SK-N-SH (cell line): ENCODE results near the gene ELAC2. TPM values are rescaled to one million over a fixed set of nuclear protein-coding genes. Genes with fewer than 3 reads are reported as not detected.

Source experiments
- CTCF ChIA-PET: fragments of 300-600, 350-600 bp; formaldehyde crosslinking; extraction: SDS; loops from one replicate; lab custom pipeline; 2021; lab: Yijun Ruan, JAX
- POLR2A ChIA-PET: fragments of 350-600 bp; sonication (Branson Sonifier 250); formaldehyde crosslinking; extraction: SDS; loops from one replicate; lab custom pipeline; 2020; ENCODE audit warnings: antibody characterized with exemption, inconsistent platforms; lab: Yijun Ruan, JAX
- DNase-seq: peaks from one replicate; pipeline ENCODE4 v3.0.0; 2012
- H2AFZ ChIP-seq: fragments of 200-600 bp; sonication (generic); 2 replicates; pipeline ENCODE4 v1.8.1; 2016; ENCODE audit warnings: antibody characterized with exemption, mild to moderate bottlenecking, low read depth
- H3F3A ChIP-seq: fragments of 200-600 bp; sonication (generic); replicated peaks from 2 replicates; pipeline ENCODE3; 2016; ENCODE audit warnings: antibody characterized with exemption, mild to moderate bottlenecking; ENCODE audit not compliant: insufficient read depth
- H3K27ac ChIP-seq, 2 experiments: fragments of 200-500 bp in 1 of 2; fragments of 200-600 bp in 1 of 2; sonication (Bioruptor generic) in 1 of 2; sonication (generic), shearing (Covaris generic) in 1 of 2; 2 replicates each; pipeline versions ENCODE4 v1.5.1 to v1.6.1; 2014 to 2016; ENCODE audit warnings: low read depth in 2 of 2, inconsistent platforms in 1 of 2, low read length in 1 of 2, mild to moderate bottlenecking in 1 of 2, mixed read lengths in 1 of 2
- H3K27me3 ChIP-seq: fragments of 200-600 bp; sonication (generic), shearing (Covaris generic); 2 replicates; pipeline ENCODE4 v1.6.1; 2016; ENCODE audit warnings: mixed run types; ENCODE audit not compliant: insufficient read depth
- H3K36me3 ChIP-seq, 2 experiments: fragments of 200-500 bp in 1 of 2; fragments of 200-600 bp in 1 of 2; sonication (Bioruptor generic) in 1 of 2; sonication (generic) in 1 of 2; replicated peaks in 1 of 2; 2 replicates each; pipeline versions ENCODE3 to v1.5.1; 2014 to 2016; ENCODE audit warnings: low read length in 1 of 2, mild to moderate bottlenecking in 1 of 2; ENCODE audit not compliant: insufficient read depth in 2 of 2, control insufficient read depth in 1 of 2
- H3K4me1 ChIP-seq, 2 experiments: fragments of 200-500 bp in 1 of 2; fragments of 200-600 bp in 1 of 2; sonication (Bioruptor generic) in 1 of 2; sonication (generic), shearing (Covaris generic) in 1 of 2; 2 replicates each; pipeline versions ENCODE4 v1.5.1 to v1.6.1; 2014 to 2016; ENCODE audit warnings: low read depth in 1 of 2, low read length in 1 of 2, mixed run types in 1 of 2; ENCODE audit not compliant: insufficient read depth in 2 of 2, control insufficient read depth in 1 of 2
- H3K4me2 ChIP-seq: fragments of 200-600 bp; sonication (generic), shearing (Covaris generic); 2 replicates; pipeline ENCODE4 v1.6.1; 2017; ENCODE audit warnings: mixed run types
- H3K4me3 ChIP-seq, 2 experiments: fragments of 200-500 bp in 1 of 2; fragments of 200-600 bp in 1 of 2; sonication (Bioruptor generic) in 1 of 2; sonication (generic), shearing (Covaris generic) in 1 of 2; 2 replicates each; pipeline versions ENCODE4 v1.5.1 to v1.8.1; 2014 to 2016; ENCODE audit warnings: low read depth in 2 of 2, inconsistent platforms in 1 of 2, low read length in 1 of 2, mild to moderate bottlenecking in 1 of 2, mixed read lengths in 1 of 2, moderate library complexity in 1 of 2
- H3K79me2 ChIP-seq: fragments of 200-600 bp; sonication (generic); 2 replicates; pipeline ENCODE4 v1.8.1; 2017; ENCODE audit warnings: mild to moderate bottlenecking; ENCODE audit not compliant: insufficient read depth
- H3K9ac ChIP-seq: fragments of 200-600 bp; sonication (generic); 2 replicates; pipeline ENCODE4 v1.6.1; 2017; ENCODE audit warnings: mixed run types
- H3K9me2 ChIP-seq: fragments of 200-600 bp; sonication (generic); 2 replicates; pipeline ENCODE4 v1.6.1; 2017; ENCODE audit warnings: mixed run types
- H3K9me3 ChIP-seq: fragments of 200-600 bp; sonication (generic); 2 replicates; pipeline ENCODE4 v1.6.1; 2017; ENCODE audit warnings: mixed run types, mild to moderate bottlenecking, moderate library complexity
- H4K20me1 ChIP-seq: fragments of 200-600 bp; sonication (generic); 2 replicates; pipeline ENCODE4 v1.6.1; 2017; ENCODE audit warnings: mild to moderate bottlenecking, mixed run types; ENCODE audit not compliant: insufficient read depth
- CHD2 ChIP-seq: fragments of 150-350 bp; IDR thresholded peaks from 2 replicates; pipeline ENCODE4 v1.6.1; 2018; ENCODE audit warnings: low read length; ENCODE audit not compliant: partially characterized antibody
- EP300 ChIP-seq, 2 experiments: IDR thresholded peaks; 2 replicates each; pipeline versions ENCODE4 v1.4.0 to v1.6.1; 2012; ENCODE audit warnings: borderline replicate concordance in 1 of 2, low read depth in 1 of 2, low read length in 1 of 2
- EZH2phosphoT487 ChIP-seq: fragments of 200-600 bp; sonication (generic); IDR thresholded peaks from 2 replicates; pipeline ENCODE4 v1.6.1; 2017; ENCODE audit warnings: low read depth, mixed run types, mild to moderate bottlenecking, antibody characterized with exemption, moderate library complexity, borderline replicate concordance
- FOXJ3 ChIP-seq: sonication (generic); formaldehyde crosslinking; IDR thresholded peaks from 2 replicates; pipeline ENCODE4 v1.5.1; 2020; ENCODE audit warnings: mild to moderate bottlenecking, missing genetic modification reagents
- FOXM1 ChIP-seq: IDR thresholded peaks from 2 replicates; pipeline ENCODE4 v1.4.0; 2012; ENCODE audit warnings: low read depth, mild to moderate bottlenecking
- GATA2 ChIP-seq: sonication (generic); formaldehyde crosslinking; IDR thresholded peaks from 2 replicates; pipeline ENCODE4 v1.5.0; 2020; ENCODE audit warnings: mild to moderate bottlenecking, missing genetic modification reagents
- JUND ChIP-seq: IDR thresholded peaks from 2 replicates; pipeline ENCODE4 v1.4.0; 2012
- MEF2A ChIP-seq: IDR thresholded peaks from 2 replicates; pipeline ENCODE4 v1.4.0; 2012; ENCODE audit warnings: low read depth, borderline replicate concordance
- MXI1 ChIP-seq: IDR thresholded peaks from 2 replicates; pipeline ENCODE4 v1.6.1; 2012; ENCODE audit warnings: mild to moderate bottlenecking, low read depth, low read length, improper control_type of control experiment
- NFIC ChIP-seq: IDR thresholded peaks from 2 replicates; pipeline ENCODE4 v1.4.0; 2012; ENCODE audit warnings: borderline replicate concordance
- NRF1 ChIP-seq: IDR thresholded peaks from 2 replicates; pipeline ENCODE4 v1.6.1; 2012; ENCODE audit warnings: low read depth, mild to moderate bottlenecking, low read length
- RFX5 ChIP-seq: IDR thresholded peaks from 2 replicates; pipeline ENCODE4 v1.6.1; 2012; ENCODE audit warnings: mild to moderate bottlenecking, improper control_type of control experiment, low read length
- SIN3A ChIP-seq: IDR thresholded peaks from 2 replicates; pipeline ENCODE4 v1.6.1; 2012; ENCODE audit warnings: low read depth, mild to moderate bottlenecking, low read length, moderate library complexity, borderline replicate concordance
- TCF12 ChIP-seq: IDR thresholded peaks from 2 replicates; pipeline ENCODE4 v1.4.0; 2012
- YY1 ChIP-seq: IDR thresholded peaks from 2 replicates; pipeline ENCODE4 v1.4.0; 2012; ENCODE audit warnings: low read depth, mild to moderate bottlenecking
- WGBS: methylation state at CpG from one replicate; pipeline ENCODE4 v1.1.6; 2017; ENCODE audit warnings: low lambda C conversion rate; 5-methylcytosine and 5-hydroxymethylcytosine counted together
- polyA plus RNA-seq, 3 experiments: library from polyadenylated mRNA; depleted of rRNA; stranded (reverse); fragments of >200 nt; gene quantifications; 2 replicates each; pipeline ENCODE4 v1.2.3, GENCODE V29; 2012
- TF ChIP-seq, protein P1 (sequence below): fragments of 150-350 bp; IDR thresholded peaks from 2 replicates; pipeline ENCODE4 v1.6.1; 2017; ENCODE audit warnings: antibody characterized with exemption, low read length, low read depth, borderline replicate concordance
- TF ChIP-seq, protein P2 (sequence below): IDR thresholded peaks from 2 replicates; pipeline ENCODE4 v1.4.0; 2012; ENCODE audit warnings: low read depth, borderline replicate concordance
- TF ChIP-seq, protein P3 (sequence below): IDR thresholded peaks from 2 replicates; pipeline ENCODE4 v1.4.0; 2012; ENCODE audit warnings: low read depth

Gene ELAC2
- polyA plus RNA-seq, 1 of the 3 experiments (the other 2 are of a cell fraction) = 77.6 TPM

DNA sequence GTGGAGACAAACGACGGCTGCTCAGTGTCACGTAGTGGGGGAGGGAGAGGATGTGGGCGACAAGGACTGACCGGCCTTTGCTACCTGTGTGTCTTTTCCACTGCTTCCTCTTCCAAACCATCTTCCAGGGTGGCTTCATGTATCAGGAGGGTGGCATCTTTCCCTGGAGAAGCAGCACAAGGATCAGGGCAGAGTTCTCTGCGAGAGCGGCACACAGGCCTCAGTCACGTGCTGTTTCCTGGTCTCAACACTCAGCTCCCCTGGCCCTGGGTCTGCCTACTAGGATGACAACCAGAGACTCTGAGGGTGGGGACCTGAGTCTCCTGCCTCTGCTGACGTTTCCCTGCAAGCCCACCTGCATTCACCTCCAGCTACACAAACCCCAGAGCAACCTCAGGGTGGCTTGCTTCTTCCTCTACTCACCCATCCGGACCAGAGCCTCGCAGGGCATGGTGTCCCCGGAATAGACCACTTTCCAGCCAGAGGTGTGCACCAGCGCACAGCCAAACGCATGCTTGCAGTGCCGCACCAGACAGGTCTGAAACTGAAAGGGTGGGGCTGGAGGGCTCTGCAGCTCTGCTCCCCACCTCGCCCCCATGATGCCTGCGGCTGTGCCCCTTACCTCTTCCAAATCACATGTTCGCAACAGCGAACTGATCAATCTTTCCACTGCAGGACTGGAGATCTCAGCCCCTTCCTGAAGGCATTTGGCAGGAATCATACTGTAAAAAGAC lies 23.3 kb downstream of the ELAC2 start:
- Histone ChIP-seq H3K36me3 (peaks cover 11 to 88% of the 10 kb centered on the region in 2 experiments), H3K9ac (no peak overlapping the region), H3K27me3 (no peaks in the 10 kb centered on the region), H3K4me2 (no peak overlapping the region), H4K20me1 (no peaks in the 10 kb centered on the region), H3K4me3 (no peak overlapping the region), H3K79me2 (no peaks in the 10 kb centered on the region), H3K27ac (no peak overlapping the region), H3F3A (no peaks in the 10 kb centered on the region), H3K9me2 (no peaks in the 10 kb centered on the region), H2AFZ (no peak overlapping the region), H3K4me1 (no peaks in the 10 kb centered on the region), H3K9me3 (no peaks in the 10 kb centered on the region)
- TF ChIP-seq MEF2A (no peak), YY1 (no peak), MXI1 (no peak), FOXM1 (no peak), NFIC (no peak), NRF1 (no peak), GATA2 (CRISPR knock-in tag) (no peak), FOXJ3 (CRISPR knock-in tag) (no peak), RFX5 (no peak), EZH2phosphoT487 (no peak), EP300 (IDR thresholded peaks at IDR 0.05; ENCODE audit: borderline replicate concordance in 1 of 2, low read depth in 1 of 2, low read length in 1 of 2) (no peak), TCF12 (no peak), CHD2 (no peak), SIN3A (no peak), JUND (no peak)
- TF ChIP-seq, protein P1, sequence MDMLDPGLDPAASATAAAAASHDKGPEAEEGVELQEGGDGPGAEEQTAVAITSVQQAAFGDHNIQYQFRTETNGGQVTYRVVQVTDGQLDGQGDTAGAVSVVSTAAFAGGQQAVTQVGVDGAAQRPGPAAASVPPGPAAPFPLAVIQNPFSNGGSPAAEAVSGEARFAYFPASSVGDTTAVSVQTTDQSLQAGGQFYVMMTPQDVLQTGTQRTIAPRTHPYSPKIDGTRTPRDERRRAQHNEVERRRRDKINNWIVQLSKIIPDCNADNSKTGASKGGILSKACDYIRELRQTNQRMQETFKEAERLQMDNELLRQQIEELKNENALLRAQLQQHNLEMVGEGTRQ = no peak
- TF ChIP-seq, protein P2, sequence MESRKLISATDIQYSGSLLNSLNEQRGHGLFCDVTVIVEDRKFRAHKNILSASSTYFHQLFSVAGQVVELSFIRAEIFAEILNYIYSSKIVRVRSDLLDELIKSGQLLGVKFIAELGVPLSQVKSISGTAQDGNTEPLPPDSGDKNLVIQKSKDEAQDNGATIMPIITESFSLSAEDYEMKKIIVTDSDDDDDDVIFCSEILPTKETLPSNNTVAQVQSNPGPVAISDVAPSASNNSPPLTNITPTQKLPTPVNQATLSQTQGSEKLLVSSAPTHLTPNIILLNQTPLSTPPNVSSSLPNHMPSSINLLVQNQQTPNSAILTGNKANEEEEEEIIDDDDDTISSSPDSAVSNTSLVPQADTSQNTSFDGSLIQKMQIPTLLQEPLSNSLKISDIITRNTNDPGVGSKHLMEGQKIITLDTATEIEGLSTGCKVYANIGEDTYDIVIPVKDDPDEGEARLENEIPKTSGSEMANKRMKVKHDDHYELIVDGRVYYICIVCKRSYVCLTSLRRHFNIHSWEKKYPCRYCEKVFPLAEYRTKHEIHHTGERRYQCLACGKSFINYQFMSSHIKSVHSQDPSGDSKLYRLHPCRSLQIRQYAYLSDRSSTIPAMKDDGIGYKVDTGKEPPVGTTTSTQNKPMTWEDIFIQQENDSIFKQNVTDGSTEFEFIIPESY = no peak
- TF ChIP-seq, protein P3, sequence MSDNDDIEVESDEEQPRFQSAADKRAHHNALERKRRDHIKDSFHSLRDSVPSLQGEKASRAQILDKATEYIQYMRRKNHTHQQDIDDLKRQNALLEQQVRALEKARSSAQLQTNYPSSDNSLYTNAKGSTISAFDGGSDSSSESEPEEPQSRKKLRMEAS = no peak
- ChIA-PET POLR2A (no interaction called here), CTCF (interaction anchor here (0.7 to 1.0 kb wide), 3 partner anchors 9 to 10 kb away, joined by 3 read pairs; no protein-coding TSS in a partner anchor)
- 94% methylated on average over 17 of the region's 19 CpGs for WGBS
- DNase-seq = no peak
